GM21447 (cell line): ENCODE data around the gene TAS2R40.
"Not testable (repeated sequence)": the region's sequence is repeated elsewhere in the genome, so short reads cannot be mapped to it uniquely, and the experiment has no call there.

Experiments used
- ATAC-seq: cut with Tn5 transposase; IDR thresholded peaks from one replicate; pipeline ENCODE4 v1.9.1; 2021; ENCODE audit not compliant: unreplicated experiment

Gene TAS2R40

GRCh38 chr7:143221737-143222136 lies at the start of gene TAS2R40:
TAS2R40 (plus strand) TSS chr7:143222037; CDS start chr7:143222079, 42 bp downstream.
- no peak for ATAC-seq

GRCh38 chr7:143172354-143172753 lies 49.5 kb upstream of the TAS2R40 start:
- no peak for ATAC-seq

GRCh38 chr7:143176128-143176527 lies 45.7 kb upstream of the TAS2R40 start:
- ATAC-seq = no peak

GRCh38 chr7:143177374-143178119 lies 44.3 kb upstream of the TAS2R40 start:
- no peak for ATAC-seq

GRCh38 chr7:143180771-143181170 lies 41.1 kb upstream of the TAS2R40 start:
- not testable (repeated sequence) for ATAC-seq

DNA sequence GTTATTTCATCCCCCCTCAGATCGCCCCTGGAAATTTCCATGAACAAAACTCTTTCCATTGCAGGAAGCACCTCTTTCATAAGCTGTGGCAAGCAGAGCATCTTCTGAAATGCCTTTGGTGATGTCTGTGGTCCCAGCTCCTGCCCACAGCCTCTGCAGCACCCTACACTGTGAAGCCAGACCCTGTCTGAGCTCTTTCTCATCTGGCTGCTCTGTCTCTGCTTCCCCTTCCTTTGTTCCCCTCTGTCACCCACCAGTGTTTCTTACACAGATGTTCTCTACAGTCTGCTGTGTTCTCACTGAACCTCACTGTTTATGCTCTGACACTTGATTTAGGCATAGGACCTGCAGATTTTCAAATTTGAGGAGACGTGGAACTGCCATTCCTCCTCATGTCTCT lies 40.5 kb upstream of the TAS2R40 start:
- no peak for ATAC-seq

- ATAC-seq = no peak
Observed at GRCh38 chr7:143183024-143183423, 38.8 kb upstream of the TAS2R40 start, which contains the start of gene TAS2R39. TAS2R39 (plus strand) TSS chr7:143183419; CDS start chr7:143183419, 0 bp downstream.

GRCh38 chr7:143185551-143185950 lies 36.3 kb upstream of the TAS2R40 start:
- ATAC-seq = no peak

- ATAC-seq = no peak
Observed at GRCh38 chr7:143188994-143189393, 32.8 kb upstream of the TAS2R40 start.

DNA sequence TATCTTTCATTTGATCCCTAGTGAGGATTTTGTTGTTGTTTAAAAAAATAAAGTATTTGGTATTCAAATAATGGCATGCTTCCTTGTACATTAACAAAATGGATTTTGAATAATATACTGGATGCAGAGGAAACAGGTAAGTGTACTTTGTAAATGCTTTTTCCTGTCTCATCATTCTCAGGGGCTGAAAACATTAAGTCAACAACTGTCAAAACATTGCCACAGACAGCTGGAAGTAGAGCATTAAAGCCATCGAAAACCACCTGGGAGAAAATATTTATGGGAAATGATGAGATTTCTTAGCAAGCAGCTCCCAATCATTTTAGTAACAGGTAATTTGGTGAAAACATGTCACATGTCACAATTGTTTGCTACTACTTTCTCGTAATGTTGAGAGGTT lies 28.0 kb upstream of the TAS2R40 start:
- no peak for ATAC-seq

DNA sequence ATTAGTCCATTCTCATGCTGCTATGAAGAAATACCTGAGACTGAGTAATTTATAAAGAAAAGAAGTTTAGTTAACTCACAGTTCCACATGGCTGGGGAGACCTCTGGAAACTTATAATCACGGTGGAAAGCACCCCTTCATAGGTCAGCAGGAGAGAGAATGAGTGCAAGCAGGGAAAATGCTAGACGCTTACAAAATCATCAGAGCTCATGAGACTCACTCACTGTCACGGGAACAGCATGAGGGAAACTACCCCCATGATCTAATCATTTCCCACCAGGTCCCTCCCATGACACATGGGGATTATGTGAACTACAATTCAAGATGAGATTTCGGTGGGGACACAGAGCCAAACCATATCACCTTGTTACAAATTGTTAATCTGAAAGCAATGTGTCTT lies 22.8 kb upstream of the TAS2R40 start:
- peak; percentile 60 for ATAC-seq

DNA sequence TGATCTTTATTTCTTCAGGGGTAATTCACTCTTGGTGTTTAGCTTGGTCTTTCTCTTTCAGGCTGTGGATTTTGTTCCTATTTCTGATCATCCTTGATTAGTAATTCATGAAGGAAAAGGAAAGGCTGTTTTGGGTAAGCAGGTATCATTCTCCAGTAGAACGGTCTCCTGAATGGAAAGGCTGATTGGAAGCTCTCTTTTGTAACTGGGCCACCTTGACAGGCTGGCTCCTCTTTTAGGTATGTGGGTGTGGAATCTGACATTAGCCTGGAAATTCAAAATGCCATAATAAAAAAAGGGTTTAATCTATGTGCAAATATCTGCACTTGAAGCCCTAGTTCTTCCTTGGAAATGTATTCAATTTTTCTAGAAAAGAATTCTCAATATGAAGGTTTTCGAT lies 19.7 kb upstream of the TAS2R40 start:
- no peak for ATAC-seq

GRCh38 chr7:143203386-143203785 lies 18.5 kb upstream of the TAS2R40 start:
- ATAC-seq = no peak

- ATAC-seq = peak; percentile 94
Observed at GRCh38 chr7:143205560-143206293, 16.1 kb upstream of the TAS2R40 start.

GRCh38 chr7:143210541-143210940 lies 11.3 kb upstream of the TAS2R40 start:
- ATAC-seq = no peak

DNA sequence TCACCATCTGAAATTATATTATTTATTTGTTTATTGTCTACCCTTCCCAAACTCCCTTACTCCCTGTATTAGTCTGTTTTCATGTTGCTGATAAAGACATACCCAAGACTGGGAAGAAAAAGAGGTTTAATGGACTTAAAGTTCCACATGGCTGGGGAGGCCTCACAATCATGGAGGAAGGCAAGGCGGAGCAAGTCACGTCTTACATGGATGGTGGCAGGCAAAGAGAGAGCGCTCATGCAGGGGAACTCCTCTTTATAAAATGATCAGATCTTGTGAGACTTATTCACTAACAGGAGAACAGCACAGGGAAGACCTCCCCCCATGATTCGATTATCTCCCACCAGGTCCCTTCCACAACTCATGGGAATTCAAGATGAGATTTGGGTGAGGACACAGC lies 8.4 kb upstream of the TAS2R40 start:
- not testable (repeated sequence) for ATAC-seq

DNA sequence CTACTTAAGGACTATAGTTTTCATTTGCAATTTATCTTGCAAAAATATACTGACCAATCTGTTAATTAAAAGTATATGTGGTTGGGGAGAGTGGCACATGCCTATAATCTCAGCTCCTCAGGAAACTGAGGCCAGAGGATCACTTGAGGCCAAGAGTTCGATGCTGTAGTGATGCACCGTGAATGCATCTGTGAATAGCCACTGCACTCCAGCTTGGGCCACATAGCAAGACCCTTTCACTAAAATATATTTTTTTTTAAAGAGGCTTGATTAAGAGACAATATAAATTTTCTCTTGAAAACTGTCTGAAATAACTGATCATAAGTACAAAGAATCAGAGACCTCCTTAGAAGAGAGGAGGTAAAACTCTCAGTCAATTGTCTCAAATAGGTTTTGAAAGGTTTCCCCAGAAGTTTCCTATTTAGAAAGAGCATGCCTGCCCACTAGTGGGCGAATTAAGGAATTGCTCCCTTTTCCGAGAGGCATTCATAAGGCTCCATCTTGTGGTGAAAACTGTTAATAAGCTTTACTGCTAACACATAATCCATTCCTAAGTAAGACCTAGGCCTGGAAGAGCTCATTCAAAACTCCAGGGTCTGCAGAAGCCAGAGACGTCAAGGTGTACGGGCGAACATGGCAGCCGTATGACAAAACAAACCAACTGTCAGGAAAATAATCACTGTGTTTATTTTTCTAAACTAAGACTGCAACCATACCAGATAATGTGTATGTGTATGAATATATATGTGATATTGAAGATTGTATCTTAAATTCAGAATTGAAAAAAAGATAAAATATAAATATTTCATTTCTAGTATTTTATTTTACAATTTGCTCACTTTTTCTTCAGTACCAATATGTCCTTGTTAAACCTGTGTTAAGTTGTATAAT lies 6.8 kb upstream of the TAS2R40 start:
- ATAC-seq = peak; percentile 88

- no peak for ATAC-seq
Observed at GRCh38 chr7:143216151-143216550, 5.7 kb upstream of the TAS2R40 start.

GRCh38 chr7:143216686-143217085 lies 5.2 kb upstream of the TAS2R40 start:
- ATAC-seq = no peak

GRCh38 chr7:143217806-143218205 lies 4.0 kb upstream of the TAS2R40 start:
- no peak for ATAC-seq

GRCh38 chr7:143221286-143221685 lies 551 bp upstream of the TAS2R40 start:
- no peak for ATAC-seq
